ENCODE data around the gene SAP30BP.
A peak's percentile ranks its signal among the peaks of the same experiment; 100 is the strongest.

- peak in 1 of 2 donors; percentile 79 for TF ChIP-seq POLR2A (IDR thresholded peaks at IDR 0.05)
- no peak for TF ChIP-seq CTCF (IDR thresholded peaks at IDR 0.05)
Observed at GRCh38 chr17:75666959-75667790, at the start of gene SAP30BP, which contains the start of gene RECQL5.

Data from lower leg skin (tissue), 3 donors.